GM08714 (cell line): ENCODE measurements around the gene ATRIP.
A peak's percentile ranks its signal among the peaks of the same experiment; 100 is the strongest.
"Not testable (repeated sequence)": the region's sequence is repeated elsewhere in the genome, so short reads cannot be mapped to it uniquely, and the experiment has no call there.

Experiments
- H3K4me3 ChIP-seq: fragments of 200-500 bp; sonication (Bioruptor generic); 2 replicates; pipeline ENCODE4 v1.5.1; 2014; ENCODE audit warnings: mild to moderate bottlenecking, low read length, inconsistent platforms
- ZNF274 ChIP-seq: IDR thresholded peaks from 2 replicates; pipeline ENCODE4 v1.6.1; 2012; ENCODE audit warnings: mild to moderate bottlenecking, low read depth, low read length

Gene ATRIP

DNA sequence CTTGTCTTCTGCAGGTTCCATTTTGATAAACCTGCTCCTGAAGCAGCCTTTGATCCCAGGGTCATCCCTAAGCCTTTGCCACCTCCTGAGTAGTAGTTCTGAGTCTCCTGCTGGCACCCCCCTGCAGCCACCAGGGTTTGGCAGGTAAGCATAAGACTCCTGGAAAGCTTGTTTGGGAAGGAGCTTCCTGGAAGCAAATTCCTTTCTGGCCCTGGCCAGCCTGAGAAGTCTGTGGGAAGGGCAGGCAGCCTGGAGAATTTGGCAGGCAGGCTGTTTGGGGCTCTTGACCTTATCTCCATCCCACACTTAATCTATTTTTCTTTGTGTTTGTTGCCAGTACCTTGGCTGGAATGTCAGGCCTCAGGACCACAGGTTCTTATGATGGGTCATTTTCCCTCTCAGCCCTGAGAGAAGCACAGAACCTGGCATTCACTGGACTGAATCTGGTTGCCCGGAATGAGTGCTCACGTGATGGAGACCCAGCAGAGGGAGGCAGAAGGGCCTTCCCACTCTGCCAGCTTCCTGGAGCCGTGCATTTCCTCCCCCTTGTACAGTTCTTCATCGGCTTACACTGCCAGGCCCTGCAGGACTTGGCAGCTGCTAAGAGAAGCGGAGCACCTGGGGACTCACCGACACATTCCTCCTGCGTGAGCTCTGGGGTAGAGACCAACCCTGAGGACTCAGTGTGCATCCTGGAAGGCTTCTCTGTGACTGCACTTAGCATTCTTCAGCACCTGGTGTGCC is 13.4 kb downstream of the ATRIP start:
- H3K4me3 ChIP-seq, result no peak overlapping the region
- no peak for TF ChIP-seq ZNF274

DNA sequence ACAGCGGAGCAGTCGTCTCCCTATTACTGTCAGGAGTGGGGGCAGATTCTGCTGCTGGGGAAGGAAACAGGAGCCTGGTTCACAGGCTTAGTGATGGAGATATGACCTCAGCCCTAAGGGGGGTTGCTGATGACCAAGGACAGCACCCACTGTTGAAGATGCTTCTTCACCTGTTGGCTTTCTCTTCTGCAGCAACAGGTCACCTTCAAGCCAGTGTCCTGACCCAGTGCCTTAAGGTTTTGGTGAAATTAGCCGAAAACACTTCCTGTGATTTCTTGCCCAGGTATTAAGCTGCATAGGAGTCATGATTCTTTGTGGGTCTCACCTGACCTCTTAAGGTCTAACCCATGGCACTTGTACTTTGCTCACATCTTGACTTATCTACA is 14.0 kb downstream of the ATRIP start:
- no peak for TF ChIP-seq ZNF274
- no peak overlapping the region for H3K4me3 ChIP-seq

DNA sequence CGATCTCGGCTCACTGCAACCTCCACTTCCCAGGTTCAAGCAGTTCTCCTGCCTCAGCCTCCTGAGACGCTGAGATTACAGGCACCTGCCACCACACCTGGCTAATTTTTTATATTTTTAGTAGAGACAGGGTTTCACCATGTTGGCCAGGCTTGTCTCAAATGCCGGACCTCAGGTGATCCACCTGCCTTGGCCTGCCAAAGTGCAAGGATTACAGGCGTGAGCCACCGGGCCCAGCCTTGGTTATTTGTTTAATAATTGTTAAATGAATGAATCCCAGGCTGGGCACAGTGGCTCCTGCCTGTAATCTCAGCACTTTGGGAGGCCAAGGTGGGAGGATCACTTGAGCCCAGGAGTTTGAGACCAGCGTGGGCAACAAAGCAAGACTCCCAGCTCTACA is 15.2 kb downstream of the ATRIP start:
- H3K4me3 ChIP-seq, result not testable (repeated sequence)

DNA sequence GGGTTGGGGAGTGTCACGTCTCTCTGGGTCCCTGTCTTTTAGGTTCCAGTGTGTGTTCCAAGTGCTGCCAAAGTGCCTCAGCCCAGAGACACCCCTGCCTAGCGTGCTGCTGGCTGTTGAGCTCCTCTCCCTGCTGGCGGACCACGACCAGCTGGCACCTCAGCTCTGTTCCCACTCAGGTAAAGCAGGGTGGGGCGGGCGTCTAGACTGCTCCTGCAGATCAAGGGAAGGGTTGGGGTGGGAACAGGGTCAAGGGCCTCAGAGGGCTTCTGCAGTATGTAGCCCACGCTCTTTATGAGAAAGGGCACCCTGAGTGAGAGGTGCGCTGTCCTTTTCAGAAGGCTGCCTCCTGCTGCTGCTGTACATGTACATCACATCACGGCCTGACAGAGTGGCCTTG is 17.2 kb downstream of the ATRIP start:
- no peak overlapping the region for H3K4me3 ChIP-seq
- no peak for TF ChIP-seq ZNF274

DNA sequence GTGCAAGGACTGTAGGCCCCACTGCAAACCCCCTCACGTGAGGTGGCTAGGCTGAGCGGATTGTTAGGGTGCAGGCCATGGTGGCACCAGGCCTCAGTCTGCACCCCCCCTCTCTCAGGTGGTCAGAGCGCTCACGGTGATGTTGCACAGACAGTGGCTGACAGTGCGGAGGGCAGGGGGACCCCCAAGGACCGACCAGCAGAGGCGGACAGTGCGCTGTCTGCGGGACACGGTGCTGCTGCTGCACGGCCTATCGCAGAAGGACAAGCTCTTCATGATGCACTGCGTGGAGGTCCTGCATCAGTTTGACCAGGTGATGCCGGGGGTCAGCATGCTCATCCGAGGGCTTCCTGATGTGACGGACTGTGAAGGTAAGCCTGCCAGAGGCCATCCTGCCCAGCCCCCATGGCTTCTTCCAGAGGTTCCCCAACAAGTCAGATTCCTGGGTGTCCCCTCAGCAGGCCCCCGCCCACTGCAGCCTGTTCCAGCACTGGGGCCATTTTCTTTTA is 18.2 kb downstream of the ATRIP start:
- no peak overlapping the region for H3K4me3 ChIP-seq
- no peak for TF ChIP-seq ZNF274

DNA sequence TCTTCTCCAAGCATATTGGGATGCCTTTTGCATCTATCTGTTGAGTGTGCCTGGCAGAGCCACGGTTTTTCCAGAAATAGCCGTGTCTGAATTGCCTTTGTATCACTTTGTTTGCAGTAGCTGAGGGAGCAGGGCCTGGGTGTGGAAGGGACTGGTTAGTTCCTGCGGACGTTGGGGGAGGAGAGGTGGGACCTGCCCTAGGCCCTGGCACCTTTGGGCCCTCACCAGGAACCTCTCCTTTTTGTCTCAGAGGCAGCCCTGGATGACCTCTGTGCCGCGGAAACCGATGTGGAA is 18.6 kb downstream of the ATRIP start:
- no peak overlapping the region for H3K4me3 ChIP-seq
- TF ChIP-seq ZNF274, result no peak

DNA sequence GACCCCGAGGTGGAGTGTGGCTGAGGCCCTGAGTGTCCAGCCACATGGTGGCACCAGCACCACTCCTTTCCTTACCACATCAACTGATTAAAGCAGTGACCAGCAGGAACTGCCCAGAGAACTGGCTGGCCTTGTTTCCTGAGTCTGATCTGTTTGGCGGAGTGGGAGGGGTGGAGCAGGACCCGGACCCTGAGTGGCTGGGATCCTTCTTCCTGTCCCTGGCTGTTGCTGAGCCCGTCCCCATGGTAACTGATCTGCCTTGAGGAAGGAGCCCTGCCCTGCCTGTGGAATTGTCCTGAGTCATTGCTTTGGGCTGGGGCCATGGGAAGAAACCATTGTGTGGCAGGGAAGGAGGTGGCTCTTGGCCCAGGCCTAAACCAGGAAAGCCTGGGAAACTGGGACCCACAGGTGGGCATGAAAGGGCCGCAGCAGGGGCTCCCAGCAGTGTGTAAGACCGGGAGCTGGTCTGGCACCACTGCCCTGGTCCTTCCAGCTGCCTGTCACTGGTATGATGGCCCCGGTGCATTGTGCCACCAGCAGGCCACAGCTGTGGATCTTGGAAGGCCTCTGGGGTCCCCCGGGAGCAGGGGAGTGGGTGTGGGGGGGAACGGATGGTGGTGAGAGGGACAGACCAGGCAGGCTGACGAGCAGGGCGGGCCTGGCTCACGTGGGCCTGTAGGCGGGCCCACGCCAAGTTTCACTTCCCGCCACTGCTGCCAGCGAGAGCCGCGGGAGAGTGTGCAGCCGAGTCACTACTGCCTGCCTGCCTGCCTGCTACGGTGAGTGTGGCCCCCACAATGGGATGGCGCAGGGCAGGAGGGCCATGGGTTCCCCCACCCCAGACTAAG is 19.2 kb downstream of the ATRIP start:
- peak overlapping the region; percentile 79 for H3K4me3 ChIP-seq
- no peak for TF ChIP-seq ZNF274

DNA sequence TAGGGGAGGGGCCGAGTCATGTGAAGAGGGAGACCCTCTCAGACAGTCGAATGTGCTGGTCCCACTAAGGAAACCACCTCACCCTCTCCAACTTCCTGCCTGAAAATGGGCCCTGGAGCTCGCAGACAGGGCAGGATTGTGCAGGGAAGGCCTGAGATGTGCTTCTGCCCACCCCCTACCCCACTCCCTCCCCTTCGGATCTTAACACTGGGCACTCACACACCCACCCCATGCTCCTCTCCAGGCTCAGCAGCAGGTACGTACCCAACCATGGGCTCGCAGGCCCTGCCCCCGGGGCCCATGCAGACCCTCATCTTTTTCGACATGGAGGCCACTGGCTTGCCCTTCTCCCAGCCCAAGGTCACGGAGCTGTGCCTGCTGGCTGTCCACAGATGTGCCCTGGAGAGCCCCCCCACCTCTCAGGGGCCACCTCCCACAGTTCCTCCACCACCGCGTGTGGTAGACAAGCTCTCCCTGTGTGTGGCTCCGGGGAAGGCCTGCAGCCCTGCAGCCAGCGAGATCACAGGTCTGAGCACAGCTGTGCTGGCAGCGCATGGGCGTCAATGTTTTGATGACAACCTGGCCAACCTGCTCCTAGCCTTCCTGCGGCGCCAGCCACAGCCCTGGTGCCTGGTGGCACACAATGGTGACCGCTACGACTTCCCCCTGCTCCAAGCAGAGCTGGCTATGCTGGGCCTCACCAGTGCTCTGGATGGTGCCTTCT is 20.0 kb downstream of the ATRIP start:
- no peak for TF ChIP-seq ZNF274
- H3K4me3 ChIP-seq, result peak overlapping the region; percentile 79

DNA sequence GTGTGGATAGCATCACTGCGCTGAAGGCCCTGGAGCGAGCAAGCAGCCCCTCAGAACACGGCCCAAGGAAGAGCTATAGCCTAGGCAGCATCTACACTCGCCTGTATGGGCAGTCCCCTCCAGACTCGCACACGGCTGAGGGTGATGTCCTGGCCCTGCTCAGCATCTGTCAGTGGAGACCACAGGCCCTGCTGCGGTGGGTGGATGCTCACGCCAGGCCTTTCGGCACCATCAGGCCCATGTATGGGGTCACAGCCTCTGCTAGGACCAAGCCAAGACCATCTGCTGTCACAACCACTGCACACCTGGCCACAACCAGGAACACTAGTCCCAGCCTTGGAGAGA is 20.5 kb downstream of the ATRIP start:
- no peak for TF ChIP-seq ZNF274
- peak overlapping the region; percentile 79; the same call in 1 of the 2 replicates for H3K4me3 ChIP-seq

DNA sequence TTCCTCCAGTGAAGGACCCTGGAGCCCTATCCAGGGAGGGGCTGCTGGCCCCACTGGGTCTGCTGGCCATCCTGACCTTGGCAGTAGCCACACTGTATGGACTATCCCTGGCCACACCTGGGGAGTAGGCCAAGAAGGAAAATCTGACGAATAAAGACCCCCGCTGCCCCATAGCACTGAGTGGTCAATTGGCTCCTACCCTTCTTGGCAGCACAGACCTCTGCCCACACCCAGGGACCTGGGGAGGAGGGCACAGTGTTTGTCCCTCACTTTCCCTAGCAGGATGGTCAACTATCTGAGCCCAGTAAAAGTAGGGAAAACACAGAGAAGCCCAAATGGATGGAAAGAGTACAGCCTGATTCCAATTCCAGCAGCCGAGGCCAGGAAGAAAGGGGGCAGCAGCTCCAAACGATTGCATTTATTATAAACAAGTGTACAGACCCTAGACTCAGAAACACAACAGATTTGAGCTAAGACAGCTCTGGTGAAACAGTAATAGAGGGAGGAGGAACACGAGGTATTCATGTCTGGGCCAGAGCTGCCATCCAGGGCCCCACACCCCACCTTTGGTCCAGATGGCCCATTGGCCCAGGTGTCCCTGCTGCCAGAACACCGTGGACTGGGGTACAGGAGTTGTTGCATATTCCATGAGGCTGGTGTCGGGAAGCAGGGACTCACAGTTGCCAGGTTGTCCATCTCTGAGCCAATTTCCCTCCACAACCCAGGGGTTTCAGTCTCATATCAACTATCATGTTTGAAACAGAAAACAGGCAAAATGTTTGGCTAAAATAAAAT is 21.1 kb downstream of the ATRIP start:
- TF ChIP-seq ZNF274, result no peak

DNA sequence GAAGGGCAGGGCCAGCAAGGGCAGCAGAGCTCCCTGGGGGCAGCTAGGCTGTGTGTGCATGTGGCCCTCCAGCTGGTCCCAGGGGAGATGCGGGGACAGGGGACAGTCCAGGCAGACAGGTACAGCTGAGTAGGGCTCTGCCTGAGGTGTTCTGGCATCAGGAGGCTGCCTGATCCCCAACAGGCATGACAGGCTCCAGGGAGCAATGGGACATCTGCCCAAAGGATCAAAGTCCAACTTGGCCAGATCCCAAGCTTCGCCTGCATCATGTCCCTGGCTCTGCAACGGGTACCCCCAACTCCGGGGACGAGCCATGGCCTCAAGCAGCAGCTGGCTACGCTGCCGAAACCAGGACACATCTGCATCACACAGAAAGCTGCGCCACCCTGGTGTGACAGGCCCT is 21.8 kb downstream of the ATRIP start:
- no peak overlapping the region for H3K4me3 ChIP-seq
- no peak for TF ChIP-seq ZNF274

More for the DNA sequence above, 21.1 kb downstream of the ATRIP start:
- peak overlapping the region; percentile 79; the same call in 1 of the 2 replicates for H3K4me3 ChIP-seq

DNA sequence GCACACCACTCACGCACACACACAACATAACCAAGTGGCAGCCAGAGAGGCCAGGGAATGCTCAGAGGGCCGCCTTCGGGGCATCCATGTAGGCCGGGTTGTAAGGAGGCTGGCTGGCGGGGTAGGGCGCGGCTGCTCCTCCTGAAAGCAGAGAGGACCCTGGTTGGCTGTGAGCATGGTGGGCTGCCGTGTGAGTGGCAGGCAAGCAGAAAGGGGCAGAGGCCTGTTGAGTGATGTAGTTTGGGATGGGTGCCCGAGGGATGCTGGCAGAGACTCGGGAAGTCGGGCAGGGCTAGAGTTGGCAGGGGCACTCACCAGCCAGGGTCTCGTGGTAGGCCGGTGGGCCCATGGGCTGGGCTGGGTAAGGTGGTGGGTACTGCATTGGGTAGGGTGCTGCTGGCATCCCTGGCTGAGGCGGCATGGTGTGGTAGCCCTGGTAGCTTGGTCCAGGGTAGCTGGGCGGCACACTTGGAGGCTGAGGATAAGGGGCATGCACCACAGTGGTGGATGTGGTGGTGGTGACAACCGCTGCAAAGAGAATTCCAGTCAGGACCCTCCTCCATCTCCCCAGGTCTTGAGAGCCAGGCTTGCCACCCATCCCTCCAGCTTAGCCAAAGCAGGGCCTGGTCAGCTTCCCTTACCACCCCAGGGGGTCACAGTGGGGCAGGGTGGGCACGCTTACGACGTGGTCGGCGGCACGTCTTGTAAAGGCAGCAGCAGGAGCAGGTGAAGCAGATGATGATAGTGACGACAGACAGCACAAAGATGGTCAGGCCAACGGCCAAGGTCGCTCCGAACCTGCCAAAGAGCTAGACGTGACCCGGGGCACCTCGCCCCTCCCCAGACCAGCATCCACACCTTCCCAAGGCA is 22.7 kb downstream of the ATRIP start:
- no peak overlapping the region for H3K4me3 ChIP-seq
- no peak for TF ChIP-seq ZNF274

DNA sequence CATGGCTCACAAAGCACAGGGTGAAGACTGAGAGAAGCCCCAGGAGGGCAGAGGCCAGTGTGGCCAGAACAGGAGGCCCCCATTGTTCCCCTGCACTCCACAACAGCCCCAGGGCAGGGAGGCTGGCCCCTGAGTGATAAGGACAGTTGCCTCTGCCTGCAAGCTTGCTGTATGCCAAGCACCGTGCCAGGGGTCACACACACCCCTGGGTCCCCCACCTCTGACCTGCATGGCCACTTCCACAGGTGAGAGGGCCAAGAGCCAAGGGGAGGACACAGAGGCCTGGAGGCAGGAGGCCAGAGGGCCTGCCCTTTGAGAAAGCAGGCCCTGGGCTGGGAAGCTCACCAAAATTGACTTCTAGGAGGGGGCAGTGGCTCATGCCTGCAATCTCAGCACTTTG is 23.7 kb downstream of the ATRIP start:
- H3K4me3 ChIP-seq, result no peak overlapping the region
- TF ChIP-seq ZNF274, result no peak

DNA sequence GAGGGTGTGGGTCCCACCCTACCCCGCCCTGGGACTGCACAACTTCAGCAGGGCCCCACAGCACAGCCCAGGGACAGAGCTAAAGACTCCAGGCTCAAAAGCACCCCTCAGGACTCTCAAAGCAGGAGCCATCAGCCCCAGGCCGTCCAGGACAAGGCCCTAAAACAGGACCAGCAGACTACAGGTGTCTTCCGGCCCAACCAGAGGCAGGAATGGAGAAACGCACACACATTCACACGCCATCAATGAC is 26.1 kb downstream of the ATRIP start:
- TF ChIP-seq ZNF274, result no peak
- H3K4me3 ChIP-seq, result peak overlapping the region; percentile 67
